Mesendoderm (in vitro differentiated cells): ENCODE results near the gene IFI44.

Experiments
- DNase-seq: peaks from one replicate; pipeline ENCODE4 v3.0.0; 2013
- H2AK5ac ChIP-seq: 2 replicates; pipeline ENCODE4 v1.6.1; 2013; ENCODE audit warnings: low read length, inconsistent platforms
- H2BK120ac ChIP-seq: 2 replicates; pipeline ENCODE4 v1.6.1; 2013; ENCODE audit warnings: low read depth, mild to moderate bottlenecking, low read length, moderate library complexity, mixed read lengths
- H2BK15ac ChIP-seq: replicated peaks from 2 replicates; pipeline ENCODE4 v1.6.1; 2013; ENCODE audit warnings: low read depth, mild to moderate bottlenecking, moderate library complexity
- H2BK5ac ChIP-seq: 2 replicates; pipeline ENCODE4 v1.6.1; 2013; ENCODE audit warnings: low read length, inconsistent platforms
- H3K18ac ChIP-seq: 2 replicates; pipeline ENCODE4 v1.6.1; 2013; ENCODE audit warnings: mild to moderate bottlenecking, low read length, mixed read lengths
- H3K23ac ChIP-seq: one replicate; pipeline ENCODE4 v1.6.1; 2013; ENCODE audit warnings: low read length
- H3K27ac ChIP-seq: 2 replicates; pipeline ENCODE4 v1.5.1; 2013; ENCODE audit warnings: low read depth, mild to moderate bottlenecking, inconsistent platforms, low read length, moderate library complexity
- H3K27me3 ChIP-seq: 2 replicates; pipeline ENCODE4 v1.6.1; 2013; ENCODE audit warnings: low read length, control low read depth, mild to moderate bottlenecking, inconsistent platforms; ENCODE audit not compliant: insufficient read depth, poor library complexity
- H3K36me3 ChIP-seq: 2 replicates; pipeline ENCODE4 v1.6.1; 2013; ENCODE audit warnings: low read length, inconsistent platforms; ENCODE audit not compliant: control insufficient read depth, insufficient read depth
- H3K4ac ChIP-seq: one replicate; pipeline ENCODE4 v1.6.1; 2013; ENCODE audit warnings: low read depth, mild to moderate bottlenecking, low read length, moderate library complexity
- H3K4me1 ChIP-seq: 2 replicates; pipeline ENCODE4 v1.6.1; 2013; ENCODE audit warnings: low read depth, low read length, inconsistent platforms; ENCODE audit not compliant: control insufficient read depth
- H3K4me2 ChIP-seq: 2 replicates; pipeline ENCODE4 v1.6.1; 2013; ENCODE audit warnings: low read length
- H3K4me3 ChIP-seq: 2 replicates; pipeline ENCODE4 v1.5.1; 2013; ENCODE audit warnings: mild to moderate bottlenecking, low read length
- H3K56ac ChIP-seq: one replicate; pipeline ENCODE4 v1.6.1; 2013; ENCODE audit warnings: low read length
- H3K79me1 ChIP-seq: 2 replicates; pipeline ENCODE4 v1.6.1; 2013; ENCODE audit warnings: low read length, inconsistent platforms
- H3K79me2 ChIP-seq: 2 replicates; pipeline ENCODE4 v1.6.1; 2013; ENCODE audit warnings: mild to moderate bottlenecking, low read length; ENCODE audit not compliant: control insufficient read depth, insufficient read depth
- H3K9ac ChIP-seq: 2 replicates; pipeline ENCODE4 v1.6.1; 2013; ENCODE audit warnings: low read length, inconsistent platforms
- H4K5ac ChIP-seq: one replicate; pipeline ENCODE4 v1.6.1; 2013; ENCODE audit warnings: low read length
- H4K8ac ChIP-seq: one replicate; pipeline ENCODE4 v1.6.1; 2013; ENCODE audit warnings: low read depth, mild to moderate bottlenecking, control low read depth, low read length, moderate library complexity
- WGBS: extraction: QIAGEN DNeasy Blood & Tissue Kit; methylation state at CpG from one replicate; pipeline ENCODE4 v1.1.7; 2013; ENCODE audit warnings: low lambda C conversion rate, missing lambda C conversion rate; ENCODE audit not compliant: insufficient coverage; ENCODE audit errors: extremely low coverage; 5-methylcytosine and 5-hydroxymethylcytosine counted together

The IFI44 gene

GRCh38 chr1:78607334-78607927 lies 42.2 kb upstream of the IFI44 start:
- Histone ChIP-seq H2BK15ac (no peak overlapping the region), H3K79me1 (no peaks in the 10 kb centered on the region), H2AK5ac (no peak overlapping the region), H3K4me1 (no peaks in the 10 kb centered on the region), H2BK120ac (no peak overlapping the region), H4K8ac (no peak overlapping the region), H3K4me3 (no peak overlapping the region), H3K4me2 (no peak overlapping the region), H3K79me2 (no peaks in the 10 kb centered on the region), H4K5ac (no peak overlapping the region), H3K27me3 (no peaks in the 10 kb centered on the region), H3K18ac (no peak overlapping the region), H3K56ac (no peak overlapping the region), H3K4ac (no peak overlapping the region), H3K23ac (no peak overlapping the region), H3K36me3 (no peaks in the 10 kb centered on the region), H2BK5ac (no peak overlapping the region), H3K9ac (no peak overlapping the region), H3K27ac (no peak overlapping the region)
- DNase-seq, result peak; percentile 16
- no CpG with 5 or more reads among the region's 5 CpGs for whole genome bisulfite sequencing

DNA sequence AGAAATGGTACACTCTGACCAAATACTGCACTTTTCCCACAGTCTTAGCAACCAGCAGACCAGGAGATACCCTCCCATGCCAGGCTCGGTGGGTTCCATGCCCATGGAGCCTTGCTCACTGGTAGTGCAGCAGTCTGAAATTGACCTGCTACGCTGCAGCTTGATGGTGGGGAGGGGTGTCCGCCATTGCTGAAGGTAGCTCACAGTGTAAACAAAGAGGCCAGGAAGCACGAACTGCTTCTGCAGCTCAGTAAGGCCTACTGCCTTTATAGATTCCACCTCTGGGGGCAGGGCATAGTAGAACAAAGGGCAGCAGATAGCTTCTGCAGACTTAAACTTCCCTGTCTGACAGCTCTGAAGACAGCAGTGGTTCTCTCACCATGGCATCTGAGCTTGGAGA lies 41.7 kb upstream of the IFI44 start:
- no peak overlapping the region for H3K4me3 ChIP-seq
- H3K36me3 ChIP-seq, result no peaks in the 10 kb centered on the region
- H3K23ac ChIP-seq, result no peak overlapping the region
- H2BK15ac ChIP-seq, result no peak overlapping the region
- H4K5ac ChIP-seq, result no peak overlapping the region
- WGBS, result no CpG with 5 or more reads among the region's 4 CpGs
- no peaks in the 10 kb centered on the region for H3K4me1 ChIP-seq
- no peak overlapping the region for H2AK5ac ChIP-seq
- peak; percentile 44 for DNase-seq
- H3K79me1 ChIP-seq, result no peaks in the 10 kb centered on the region
- no peak overlapping the region for H4K8ac ChIP-seq
- no peaks in the 10 kb centered on the region for H3K79me2 ChIP-seq
- no peak overlapping the region for H2BK120ac ChIP-seq
- H3K56ac ChIP-seq, result no peak overlapping the region
- no peak overlapping the region for H3K18ac ChIP-seq
- H3K4me2 ChIP-seq, result no peak overlapping the region
- no peak overlapping the region for H3K27ac ChIP-seq
- H2BK5ac ChIP-seq, result no peak overlapping the region
- no peak overlapping the region for H3K9ac ChIP-seq
- no peak overlapping the region for H3K4ac ChIP-seq
- no peaks in the 10 kb centered on the region for H3K27me3 ChIP-seq

GRCh38 chr1:78617615-78618026 lies 32.0 kb upstream of the IFI44 start:
- no peak overlapping the region for H3K27ac ChIP-seq
- H3K79me1 ChIP-seq, result no peaks in the 10 kb centered on the region
- no CpG with 5 or more reads among the region's 7 CpGs for WGBS
- peak overlapping the region; percentile 54 for H3K56ac ChIP-seq
- DNase-seq, result peak; percentile 89
- no peak overlapping the region for H3K4me2 ChIP-seq
- H3K4me3 ChIP-seq, result no peak overlapping the region
- no peak overlapping the region for H2AK5ac ChIP-seq
- no peaks in the 10 kb centered on the region for H3K4me1 ChIP-seq
- no peak overlapping the region for H3K23ac ChIP-seq
- H4K8ac ChIP-seq, result no peak overlapping the region
- no peaks in the 10 kb centered on the region for H3K79me2 ChIP-seq
- no peaks in the 10 kb centered on the region for H3K36me3 ChIP-seq
- no peak overlapping the region for H3K4ac ChIP-seq
- H2BK15ac ChIP-seq, result no peak overlapping the region
- no peak overlapping the region for H2BK5ac ChIP-seq
- H3K27me3 ChIP-seq, result no peaks in the 10 kb centered on the region
- H4K5ac ChIP-seq, result no peak overlapping the region
- no peak overlapping the region for H2BK120ac ChIP-seq
- H3K18ac ChIP-seq, result no peak overlapping the region
- no peak overlapping the region for H3K9ac ChIP-seq

DNA sequence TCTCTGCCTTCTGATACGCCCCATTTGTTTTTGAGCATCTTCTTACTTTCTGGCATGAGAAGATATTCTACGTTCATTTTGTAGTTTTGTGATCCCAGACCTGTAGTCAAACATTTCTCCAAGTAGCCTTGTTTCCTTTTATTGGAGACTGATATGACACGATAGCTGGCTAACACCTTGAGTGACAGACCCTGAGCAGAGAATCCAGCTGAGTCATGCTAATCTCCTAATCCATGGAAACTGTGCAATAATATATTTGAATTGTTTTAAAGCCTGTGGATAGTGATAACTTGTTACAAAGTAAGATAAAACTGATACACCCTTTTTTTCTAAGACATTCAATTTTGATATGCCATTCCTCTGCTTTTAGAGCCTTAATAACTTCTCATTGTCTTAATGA lies 30.6 kb upstream of the IFI44 start:
- no peak overlapping the region for H3K27ac ChIP-seq
- no peak overlapping the region for H2AK5ac ChIP-seq
- H3K9ac ChIP-seq, result no peak overlapping the region
- H2BK15ac ChIP-seq, result no peak overlapping the region
- no peaks in the 10 kb centered on the region for H3K79me1 ChIP-seq
- H3K56ac ChIP-seq, result no peak overlapping the region
- H3K36me3 ChIP-seq, result no peaks in the 10 kb centered on the region
- H3K4me1 ChIP-seq, result no peaks in the 10 kb centered on the region
- DNase-seq, result no peak
- H4K8ac ChIP-seq, result no peak overlapping the region
- H3K23ac ChIP-seq, result no peak overlapping the region
- no peak overlapping the region for H3K4me2 ChIP-seq
- H3K4ac ChIP-seq, result no peak overlapping the region
- no peak overlapping the region for H4K5ac ChIP-seq
- H3K18ac ChIP-seq, result no peak overlapping the region
- no peaks in the 10 kb centered on the region for H3K27me3 ChIP-seq
- no CpG with 5 or more reads among the region's 3 CpGs for WGBS
- H3K4me3 ChIP-seq, result no peak overlapping the region
- H3K79me2 ChIP-seq, result no peaks in the 10 kb centered on the region
- no peak overlapping the region for H2BK5ac ChIP-seq
- H2BK120ac ChIP-seq, result no peak overlapping the region

DNA sequence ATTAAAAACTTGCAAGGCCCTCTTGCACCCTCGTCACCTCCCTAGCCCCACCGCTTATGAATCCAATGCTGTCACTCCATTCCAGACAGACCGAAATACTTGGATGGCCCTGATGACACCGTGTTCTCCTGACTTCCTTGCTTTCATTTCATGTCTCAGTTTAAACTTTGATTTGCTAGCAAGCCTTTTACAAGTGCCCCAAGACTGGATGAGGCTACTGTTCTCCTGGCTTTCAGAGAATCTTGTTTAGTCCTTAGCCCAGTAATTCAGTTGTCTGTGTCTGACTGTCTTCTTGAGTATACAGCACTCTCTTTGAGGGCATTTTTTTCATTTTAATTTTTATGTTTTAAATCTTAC lies 30.2 kb upstream of the IFI44 start:
- Histone ChIP-seq H3K4ac (no peak overlapping the region), H3K9ac (no peak overlapping the region), H2BK15ac (no peak overlapping the region), H3K79me1 (no peaks in the 10 kb centered on the region), H4K5ac (no peak overlapping the region), H3K18ac (no peak overlapping the region), H2BK5ac (no peak overlapping the region), H3K56ac (no peak overlapping the region), H3K27ac (no peak overlapping the region), H4K8ac (no peak overlapping the region), H3K4me1 (no peaks in the 10 kb centered on the region), H2AK5ac (no peak overlapping the region), H3K4me2 (no peak overlapping the region), H3K79me2 (no peaks in the 10 kb centered on the region), H3K4me3 (no peak overlapping the region), H3K23ac (no peak overlapping the region), H3K36me3 (no peaks in the 10 kb centered on the region), H3K27me3 (no peaks in the 10 kb centered on the region), H2BK120ac (no peak overlapping the region)
- DNase-seq, result no peak
- WGBS, result no CpG with 5 or more reads among the region's 4 CpGs
